HG03196 (cell line): ENCODE measurements around the gene CADPS2.
A peak's percentile ranks its signal among the peaks of the same experiment; 100 is the strongest.

Experiments used
- ATAC-seq: cut with Tn5 transposase; IDR thresholded peaks from one replicate; pipeline ENCODE4 v1.9.1; 2021; ENCODE audit not compliant: unreplicated experiment

Gene CADPS2

GRCh38 chr7:122397381-122397780 is 488.9 kb downstream of the CADPS2 start:
- ATAC-seq = no peak

- ATAC-seq = no peak
Observed at GRCh38 chr7:122394512-122394911, 491.7 kb downstream of the CADPS2 start.

- ATAC-seq = no peak
Observed at GRCh38 chr7:122384528-122384927, 501.7 kb downstream of the CADPS2 start.

- ATAC-seq = peak; percentile 93
Observed at GRCh38 chr7:122383934-122384333, 502.3 kb downstream of the CADPS2 start.

DNA sequence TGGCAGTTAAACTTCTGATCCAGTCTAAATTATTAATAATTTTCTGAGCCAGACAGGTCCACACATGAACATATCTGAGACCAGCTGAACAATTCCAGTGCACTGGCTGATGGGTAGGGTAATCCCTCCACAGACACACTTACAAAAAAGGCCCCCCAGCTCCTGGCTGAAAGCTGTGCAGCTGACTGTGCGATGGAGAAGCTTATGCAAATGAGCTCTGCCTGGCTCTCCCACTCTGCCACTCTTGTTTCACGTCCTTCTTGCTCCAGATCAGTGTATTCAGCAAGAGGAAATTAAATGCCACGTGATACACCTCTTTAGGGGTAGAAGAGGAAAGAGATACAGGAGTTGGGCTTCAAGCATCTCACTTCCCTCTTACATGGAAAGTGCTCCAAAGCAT is 505.3 kb downstream of the CADPS2 start:
- no peak for ATAC-seq

- no peak for ATAC-seq
Observed at GRCh38 chr7:122379491-122379890, 506.8 kb downstream of the CADPS2 start.

GRCh38 chr7:122369756-122370155 is 516.5 kb downstream of the CADPS2 start:
- no peak for ATAC-seq

DNA sequence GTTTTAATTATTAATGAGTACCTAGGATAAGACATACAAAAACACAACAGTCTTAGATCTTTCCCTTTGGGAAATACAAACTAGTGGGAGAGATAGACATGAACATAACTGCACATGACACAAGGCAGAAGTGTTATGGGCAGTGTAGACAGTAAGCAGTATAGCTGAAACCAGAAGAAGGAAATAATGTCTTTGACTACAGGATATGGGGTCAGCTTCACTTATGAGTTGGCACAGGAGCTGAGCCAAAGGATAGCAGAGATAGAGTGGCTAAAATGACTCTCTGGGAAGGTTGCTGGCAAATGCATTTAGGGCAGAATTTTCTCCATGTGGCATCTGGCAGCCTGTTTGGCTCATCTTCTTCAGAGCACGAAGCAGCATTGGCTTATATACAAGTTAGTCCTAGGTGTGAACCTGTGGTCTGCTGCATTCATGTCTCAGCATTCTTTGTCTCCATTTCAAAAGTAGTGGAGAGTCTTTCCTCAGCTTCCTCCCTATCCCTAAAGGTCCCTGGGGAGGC is 521.4 kb downstream of the CADPS2 start:
- no peak for ATAC-seq

- ATAC-seq = no peak
Observed at GRCh38 chr7:122363144-122363543, 523.1 kb downstream of the CADPS2 start.

GRCh38 chr7:122362473-122362872 is 523.8 kb downstream of the CADPS2 start:
- ATAC-seq = no peak

DNA sequence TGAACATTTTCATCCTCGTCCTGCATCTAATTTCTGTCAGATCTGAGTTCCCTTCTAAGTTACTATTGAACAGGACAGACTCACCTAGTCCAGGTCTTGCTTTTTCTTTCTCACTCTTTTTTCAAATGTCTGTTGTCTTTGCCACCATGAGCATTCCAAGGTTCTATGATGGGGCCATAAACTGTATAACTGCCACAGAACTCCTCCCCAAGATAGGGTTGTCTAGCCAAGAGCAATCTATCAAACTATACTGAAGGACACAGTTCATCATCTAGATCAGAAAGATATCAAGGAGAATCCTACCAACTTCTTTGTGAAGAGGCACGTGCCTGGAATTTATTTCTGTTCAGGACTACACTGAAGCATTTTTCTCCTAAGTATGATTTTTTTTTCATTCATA is 531.6 kb downstream of the CADPS2 start:
- no peak for ATAC-seq

DNA sequence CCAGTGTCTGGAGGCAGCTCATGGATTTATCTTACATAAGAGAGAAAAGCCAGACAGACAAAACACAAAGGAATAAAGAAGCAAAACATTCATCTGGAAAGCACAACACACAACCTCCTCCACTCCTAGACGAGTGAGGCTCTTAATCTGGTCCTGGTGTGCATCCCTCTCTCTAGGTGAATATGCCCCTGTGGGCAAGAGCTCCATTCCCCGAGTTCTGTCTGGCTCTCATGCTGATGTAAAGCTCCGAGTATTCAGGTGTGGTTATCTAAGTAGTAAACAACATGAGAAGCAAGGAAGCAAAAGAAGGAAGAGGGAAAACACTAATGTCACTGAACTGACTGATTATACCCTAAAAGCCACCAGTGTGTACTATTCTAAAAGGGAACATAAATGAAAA is 533.8 kb downstream of the CADPS2 start:
- ATAC-seq = no peak

- no peak for ATAC-seq
Observed at GRCh38 chr7:122350701-122351100, 535.6 kb downstream of the CADPS2 start.

DNA sequence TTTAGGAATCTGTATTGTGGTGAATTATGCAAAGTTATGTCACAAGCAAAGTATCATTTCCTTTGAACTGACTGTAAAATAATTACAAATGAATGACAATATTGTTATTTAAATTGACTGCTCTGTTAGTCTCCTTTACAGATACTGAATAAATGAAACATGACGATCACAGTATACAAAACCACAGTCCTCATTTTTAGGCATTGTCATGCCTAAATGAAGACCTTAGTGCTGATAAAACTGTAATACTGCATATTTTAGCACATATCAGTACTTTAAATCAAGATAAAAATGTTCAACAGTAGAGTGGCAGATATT is 542.0 kb downstream of the CADPS2 start:
- ATAC-seq = no peak

DNA sequence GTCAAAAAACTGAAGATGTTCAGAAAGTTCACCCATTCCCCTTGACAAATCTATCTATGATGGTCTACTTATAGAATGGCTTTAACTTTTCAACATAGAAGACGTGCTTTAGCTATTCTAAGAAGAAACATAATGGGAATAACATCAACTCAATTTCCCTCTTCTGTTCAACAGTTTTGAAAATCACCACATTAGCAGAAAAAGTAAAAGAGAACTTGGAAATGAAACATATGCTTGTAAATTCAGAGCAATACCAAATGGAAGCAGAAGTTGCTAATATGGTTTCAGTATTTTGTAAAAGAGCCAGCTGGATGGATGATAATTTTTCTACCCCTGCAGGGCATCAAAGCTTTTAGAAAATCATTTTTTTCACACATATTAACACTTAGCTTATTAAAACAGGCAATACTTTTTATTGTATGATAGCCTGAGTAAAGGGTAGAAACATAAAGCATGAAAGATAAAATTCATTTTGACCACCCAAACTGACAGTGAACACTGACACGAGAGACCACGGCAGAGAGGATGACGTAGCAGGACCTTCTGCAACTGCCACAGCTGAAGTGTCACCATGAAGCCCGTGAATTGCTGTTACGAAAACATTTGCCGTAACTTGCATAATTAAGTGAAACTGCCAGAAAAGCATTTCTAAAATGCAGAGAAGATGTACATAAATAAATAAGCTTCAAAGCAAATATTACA is 542.5 kb downstream of the CADPS2 start:
- ATAC-seq = no peak

GRCh38 chr7:122340427-122340826 is 545.8 kb downstream of the CADPS2 start:
- ATAC-seq = no peak

DNA sequence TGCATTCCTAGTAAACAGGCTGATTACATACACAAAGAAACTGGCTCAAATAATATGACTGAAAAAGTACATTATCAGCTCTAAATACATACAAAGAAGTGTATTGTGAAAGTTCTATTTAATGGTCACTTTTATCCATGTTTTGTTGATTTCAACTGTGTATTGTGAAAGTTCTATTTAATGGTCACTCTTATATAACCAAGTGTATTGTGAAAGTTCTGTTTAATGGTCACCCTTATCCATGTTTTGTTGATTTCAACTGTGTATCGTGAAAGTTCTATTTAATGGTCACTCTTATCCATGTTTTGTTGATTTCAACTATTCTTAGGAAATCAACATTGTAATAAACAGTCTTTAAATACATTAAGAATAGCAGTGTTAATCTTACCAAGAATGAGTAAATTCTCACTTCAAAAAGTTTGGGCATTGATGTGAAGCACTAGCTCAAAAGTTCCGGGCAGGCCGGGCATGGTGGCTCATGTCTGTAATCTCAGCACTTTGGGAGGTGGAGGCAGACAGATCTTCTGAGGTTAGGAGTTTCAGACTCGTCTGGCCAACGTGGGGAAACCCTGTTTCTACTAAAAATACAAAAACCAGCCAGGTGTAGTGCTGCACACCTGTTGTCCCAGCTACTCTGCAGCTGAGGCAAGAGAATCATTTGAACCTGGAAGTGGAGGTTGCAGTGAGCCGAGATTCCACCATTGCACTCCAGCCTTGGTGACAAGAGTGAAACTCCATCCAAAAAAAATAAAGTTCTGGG is 546.9 kb downstream of the CADPS2 start:
- no peak for ATAC-seq

- ATAC-seq = no peak
Observed at GRCh38 chr7:122337011-122337410, 549.2 kb downstream of the CADPS2 start.

GRCh38 chr7:122329145-122329802 is 557.0 kb downstream of the CADPS2 start:
- ATAC-seq = no peak

- ATAC-seq = no peak
Observed at GRCh38 chr7:122327969-122328368, 558.3 kb downstream of the CADPS2 start.

- ATAC-seq = no peak
Observed at GRCh38 chr7:122316467-122317388, 569.5 kb downstream of the CADPS2 start.
